DMS53 (cell line): ENCODE results near the gene COL27A1.
A peak's percentile ranks its signal among the peaks of the same experiment; 100 is the strongest.

Source experiments
- DNase-seq: peaks from one replicate; lab custom pipeline; 2025; lab: John Stamatoyannopoulos, UW

Gene COL27A1

DNA sequence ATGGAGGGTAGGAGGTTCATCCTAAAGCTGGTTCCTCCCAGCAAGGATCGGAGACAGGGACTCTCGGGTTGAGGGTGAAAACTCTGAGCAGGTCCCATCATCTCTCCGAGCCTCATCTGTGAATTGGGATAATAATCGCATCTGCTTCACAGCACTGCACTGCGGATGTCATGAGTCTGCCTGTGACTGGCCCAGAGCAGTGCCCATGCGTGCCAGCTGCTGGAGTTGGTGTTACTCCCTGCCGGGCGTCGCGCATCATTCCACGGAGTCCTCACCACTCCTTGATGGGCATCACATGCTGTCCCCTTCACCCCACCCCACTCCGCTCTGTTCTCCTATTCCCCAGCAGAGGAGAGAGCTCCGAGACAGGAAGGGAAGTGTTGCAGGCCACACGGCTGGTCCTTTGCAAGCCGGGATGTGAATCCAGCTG lies 132.4 kb downstream of the COL27A1 start:
- peak; percentile 60 for DNase-seq

GRCh38 chr9:114288193-114289091 lies 133.1 kb downstream of the COL27A1 start:
- DNase-seq: peak; percentile 60

GRCh38 chr9:114289106-114289505 lies 133.8 kb downstream of the COL27A1 start:
- DNase-seq: no peak

- no peak for DNase-seq
These were observed 134.5 kb downstream of the COL27A1 start for GRCh38 chr9:114289571-114290481.

DNA sequence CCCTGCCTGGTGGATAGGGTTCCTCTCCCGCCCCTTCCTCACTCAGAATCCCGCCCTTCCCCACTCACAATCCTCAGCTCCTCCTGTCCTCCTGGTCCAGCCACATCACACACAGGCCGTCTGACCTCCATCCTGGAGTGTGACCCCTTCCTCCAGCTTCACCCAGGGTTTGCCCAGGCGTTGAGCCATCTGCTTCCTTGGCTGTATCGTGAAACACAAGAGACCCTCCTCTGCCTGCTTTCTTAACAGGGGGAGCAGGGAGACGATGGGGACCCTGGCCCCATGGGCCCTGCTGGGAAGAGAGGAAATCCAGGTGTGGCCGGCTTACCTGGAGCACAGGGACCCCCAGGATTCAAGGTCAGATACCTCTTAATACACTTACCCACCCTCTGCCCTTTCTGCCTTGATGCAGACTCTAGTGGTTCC lies 135.2 kb downstream of the COL27A1 start:
- DNase-seq: no peak

- DNase-seq: peak; percentile 63
These were observed 135.7 kb downstream of the COL27A1 start for GRCh38 chr9:114291064-114291474.

- no peak for DNase-seq
These were observed 136.7 kb downstream of the COL27A1 start for GRCh38 chr9:114291886-114292590.

DNA sequence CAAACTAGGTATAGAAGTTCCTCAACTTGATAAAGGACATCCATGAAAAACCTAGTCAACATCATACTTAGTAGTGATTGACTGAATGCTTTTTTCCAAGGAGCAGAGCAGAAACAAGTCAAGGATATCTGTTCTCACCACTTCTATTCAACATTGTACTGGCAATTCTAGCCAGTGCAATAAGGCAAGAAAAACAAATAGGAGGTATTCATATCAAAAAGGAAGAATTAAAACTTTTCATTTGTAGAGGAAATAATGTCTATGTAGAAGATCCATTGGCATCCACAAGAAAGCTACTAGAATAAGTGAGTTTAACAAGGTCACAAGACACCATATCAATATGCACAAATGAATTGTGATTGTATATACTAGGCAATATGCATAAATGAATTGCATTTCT lies 139.3 kb downstream of the COL27A1 start:
- no peak for DNase-seq

GRCh38 chr9:114296338-114296737 lies 141.0 kb downstream of the COL27A1 start:
- no peak for DNase-seq

GRCh38 chr9:114299286-114300152 lies 144.2 kb downstream of the COL27A1 start:
- DNase-seq: no peak

- no peak for DNase-seq
These were observed 145.0 kb downstream of the COL27A1 start for GRCh38 chr9:114300153-114300845.

GRCh38 chr9:114300846-114301797 lies 145.8 kb downstream of the COL27A1 start:
- no peak for DNase-seq

DNA sequence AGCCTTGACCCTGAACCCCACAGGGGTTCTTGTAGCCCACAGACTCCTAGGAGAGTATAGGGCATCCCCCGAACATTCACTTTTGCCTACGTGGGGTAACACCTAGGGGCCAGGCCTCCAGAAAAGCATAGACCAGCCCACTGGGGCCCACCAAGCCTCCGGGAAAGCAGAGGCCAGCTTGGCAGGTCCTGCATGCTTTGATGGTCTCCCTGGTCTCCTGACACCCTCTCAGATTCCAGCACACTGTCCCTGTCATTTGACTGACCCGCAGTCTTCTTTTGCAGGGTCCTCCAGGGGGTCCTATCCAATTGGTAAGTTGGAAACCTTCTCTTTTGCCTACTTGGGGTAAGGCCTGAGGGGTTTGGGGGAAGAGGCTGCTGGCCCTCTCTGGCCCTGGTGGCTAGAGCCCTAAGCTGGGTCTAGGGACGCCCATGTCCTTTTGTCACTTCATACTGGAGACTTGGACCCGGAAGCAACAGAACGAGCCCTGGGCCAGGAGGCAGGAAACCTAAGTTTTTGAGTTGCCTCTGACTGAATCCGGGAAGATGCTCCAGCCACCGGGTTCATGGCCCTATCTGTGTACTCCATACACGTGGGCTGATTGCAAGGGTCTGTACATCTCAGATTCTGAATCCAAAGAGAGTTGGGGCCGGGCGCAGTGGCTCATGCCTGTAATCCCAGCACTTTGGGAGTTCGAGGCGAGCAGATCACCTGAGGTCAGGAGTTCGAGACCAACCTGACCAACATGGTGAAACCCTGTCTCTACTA lies 146.6 kb downstream of the COL27A1 start:
- DNase-seq: no peak

DNA sequence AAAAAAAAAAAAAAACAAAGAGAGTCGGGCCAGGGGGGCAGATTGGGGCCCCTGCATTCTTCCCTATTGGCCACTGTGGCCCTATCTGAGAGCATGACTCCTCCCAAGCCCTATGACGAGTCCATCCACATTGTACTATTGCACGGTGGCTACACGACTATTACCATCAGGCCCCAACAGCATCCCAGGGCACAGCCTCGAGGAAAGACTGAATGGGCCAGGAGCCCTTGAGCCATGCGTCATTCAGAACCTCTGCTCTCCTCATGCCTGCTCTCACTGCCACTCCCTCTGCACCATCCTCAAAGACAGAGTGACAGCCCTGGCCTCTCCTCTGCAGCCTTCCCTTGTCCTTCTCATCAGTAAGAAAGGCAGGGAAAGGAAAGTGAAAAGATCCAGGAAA lies 147.4 kb downstream of the COL27A1 start:
- DNase-seq: no peak

GRCh38 chr9:114303571-114303970 lies 148.2 kb downstream of the COL27A1 start:
- no peak for DNase-seq

DNA sequence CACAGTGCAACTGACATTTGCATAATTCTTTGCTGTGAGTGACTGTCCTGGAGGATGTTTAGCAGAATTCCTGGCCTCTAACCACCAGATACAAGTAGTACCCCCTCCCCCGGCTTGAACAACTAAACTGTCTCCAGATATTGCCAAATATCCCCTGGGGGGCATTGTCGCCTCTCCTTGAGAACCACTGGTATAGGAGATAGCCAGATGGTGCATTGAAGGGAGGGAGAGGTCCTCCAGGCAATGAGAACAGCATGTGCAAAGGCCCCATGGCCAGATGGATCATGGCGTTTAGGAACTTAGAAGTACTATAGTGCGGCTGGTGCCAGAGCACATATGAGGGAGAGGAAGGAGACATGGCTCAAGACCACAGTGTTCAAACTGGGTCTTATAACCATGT lies 148.6 kb downstream of the COL27A1 start:
- DNase-seq: no peak

- DNase-seq: no peak
These were observed 149.3 kb downstream of the COL27A1 start for GRCh38 chr9:114304416-114305188.

DNA sequence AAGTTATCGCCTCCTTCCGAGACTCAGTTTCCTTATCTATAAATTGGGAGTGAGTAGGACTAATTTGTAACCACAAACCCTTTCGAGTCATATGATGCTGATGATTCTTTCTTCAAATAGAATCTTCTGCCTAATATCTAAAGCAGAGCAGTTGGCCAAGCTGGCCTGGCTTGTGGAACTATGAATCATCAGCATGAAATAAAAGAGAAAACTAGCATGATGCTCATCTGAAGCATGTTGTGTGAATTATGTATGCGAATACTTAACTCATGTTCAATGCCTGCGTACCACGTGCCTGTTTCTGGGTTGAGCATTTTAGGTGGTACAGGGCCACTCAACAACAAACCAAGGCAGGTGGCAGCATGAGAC lies 152.5 kb downstream of the COL27A1 start:
- no peak for DNase-seq
